Measurements from ENCODE around the gene MMUT. TPM values are rescaled to one million over a fixed set of nuclear protein-coding genes. Genes with fewer than 3 reads are reported as not detected.

The MMUT gene
- 7.9 and 8.6 TPM in 2 replicates for total RNA-seq

GRCh38 chr6:49462927-49463611, at the start of gene MMUT, which contains the start of gene CENPQ:
TSS of gene MMUT (minus strand) at chr6:49463253. CDS start at chr6:49459466, 3,787 bp downstream.
TSS of gene CENPQ (plus strand) at chr6:49463370. CDS start at chr6:49470177, 6,807 bp downstream.

GRCh38 chr6:49499623-49500022, 36.6 kb upstream of the MMUT start, which contains the start of gene GLYATL3:
TSS of gene GLYATL3 (plus strand) at chr6:49499923. CDS start at chr6:49511991, 12,068 bp downstream.

Other genes starting within 250 kb of the MMUT start
- gene CENPQ, start 117 bp upstream of the MMUT start, total RNA-seq: 5.5 and 11.6 TPM in 2 replicates
- not detected in 2 replicates for gene GLYATL3, start 36.7 kb upstream of the MMUT start, total RNA-seq
- 1.6 and 2.0 TPM in 2 replicates for gene C6orf141, start 87.4 kb upstream of the MMUT start, total RNA-seq
- gene RHAG, start 173.6 kb upstream of the MMUT start, total RNA-seq: not detected in 2 replicates

Measured in bronchus fibroblast of lung (primary cell).